GM12878 (cell line): ENCODE data around the gene RAB9B. TPM values are rescaled to one million over a fixed set of nuclear protein-coding genes. Genes with fewer than 3 reads are reported as not detected.

Source experiments
- ATAC-seq: fragments of 200-7000 bp; cut with Tn5 transposase; 3 replicates; pipeline ENCODE4 v1.9.1; 2020; ENCODE audit warnings: mild to moderate bottlenecking, moderate library complexity
- BruUV-seq: library from RNA; stranded (reverse); fragments of 400-500 nt; replicated peaks from 2 replicates; lab custom pipeline; 2021; lab: Mats Ljungman, UMichigan
- CTCF ChIA-PET: fragments of 300-600 bp; sonication (Branson Sonifier 250); formaldehyde crosslinking; extraction: SDS; loops from one replicate; lab custom pipeline; 2021; ENCODE audit warnings: inconsistent platforms; lab: Yijun Ruan, JAX
- POLR2A ChIA-PET: fragments of 350-600 bp; formaldehyde crosslinking; extraction: SDS; loops from one replicate; lab custom pipeline; 2021; ENCODE audit warnings: inconsistent platforms; lab: Charles Lee
- RAD21 ChIA-PET: fragments of 300-600 bp; sonication (Branson Sonifier 250); formaldehyde crosslinking; loops from one replicate; lab custom pipeline; 2023; ENCODE audit warnings: antibody characterized with exemption; ENCODE audit not compliant: unreplicated experiment; lab: Charles Lee
- SMC1A ChIA-PET: fragments of 300-600 bp; sonication (Branson Sonifier 250); formaldehyde crosslinking; loops from one replicate; lab custom pipeline; 2023; ENCODE audit not compliant: unreplicated experiment, uncharacterized antibody; lab: Charles Lee
- DNase-seq: peaks from one replicate; pipeline ENCODE4 v3.0.0-alpha.2; 2011; ENCODE audit warnings: low read depth, low spot score
- FAIRE-seq: peaks from 3 replicates; lab custom pipeline; 2011; peaks lifted over from hg19 to GRCh38; lab: Jason Lieb, UNC
- H2AFZ ChIP-seq: 2 replicates; pipeline ENCODE4 v1.6.0; 2011; ENCODE audit warnings: low read depth, low read length, control low read depth; ENCODE audit not compliant: control insufficient read depth
- H3K27ac ChIP-seq: 2 replicates; pipeline ENCODE4 v1.5.1; 2011; ENCODE audit warnings: control low read depth; ENCODE audit not compliant: control insufficient read depth, insufficient read depth
- H3K27me3 ChIP-seq, 2 experiments: replicated peaks in 1 of 2; 2 replicates each; pipeline versions ENCODE4 v1.6.0 to v1.6.1; 2011; ENCODE audit warnings: low read length in 1 of 2; ENCODE audit not compliant: control insufficient read depth in 2 of 2, insufficient read depth in 2 of 2
- H3K36me3 ChIP-seq, 2 experiments: 2 replicates each; pipeline ENCODE4 v1.5.1; 2011; ENCODE audit warnings: low read length in 1 of 2; ENCODE audit not compliant: control insufficient read depth in 2 of 2, insufficient read depth in 2 of 2
- H3K4me1 ChIP-seq: 2 replicates; pipeline ENCODE4 v1.6.1; 2011; ENCODE audit warnings: mild to moderate bottlenecking, low read length, moderate library complexity, mixed read lengths; ENCODE audit not compliant: control insufficient read depth, insufficient read depth
- H3K4me2 ChIP-seq: 2 replicates; pipeline ENCODE4 v1.6.0; 2011; ENCODE audit warnings: control low read depth; ENCODE audit not compliant: control insufficient read depth, insufficient read depth
- H3K4me3 ChIP-seq: fragments of 200-600 bp; sonication (generic); 2 replicates; pipeline ENCODE4 v1.5.1; 2016
- H3K79me2 ChIP-seq: 2 replicates; pipeline ENCODE4 v1.6.0; 2011; ENCODE audit warnings: low read length; ENCODE audit not compliant: control insufficient read depth, insufficient read depth
- H3K9ac ChIP-seq: 2 replicates; pipeline ENCODE4 v1.8.0; 2011; ENCODE audit warnings: low read length, control low read depth, mixed read lengths; ENCODE audit not compliant: control insufficient read depth, insufficient read depth
- H3K9me3 ChIP-seq: replicated peaks from 3 replicates; pipeline ENCODE4 v1.5.1; 2011; ENCODE audit warnings: mild to moderate bottlenecking, low read length; ENCODE audit not compliant: control insufficient read depth, insufficient read depth
- H4K20me1 ChIP-seq: 2 replicates; pipeline ENCODE4 v1.6.0; 2011; ENCODE audit not compliant: control insufficient read depth, insufficient read depth
- BRCA1 ChIP-seq: IDR thresholded peaks from 2 replicates; pipeline ENCODE4 v1.6.1; 2011; ENCODE audit warnings: low read depth, low read length, improper control_type of control experiment
- CBFB ChIP-seq: IDR thresholded peaks from 2 replicates; pipeline ENCODE4 v1.6.1; 2016; ENCODE audit warnings: antibody characterized with exemption, low read depth
- RELA ChIP-seq: fragments of 450-650 bp; IDR thresholded peaks from 2 replicates; pipeline ENCODE4 v1.8.0; 2014; ENCODE audit warnings: borderline replicate concordance; ENCODE audit not compliant: partially characterized antibody
- SREBF1 ChIP-seq: IDR thresholded peaks from 2 replicates; pipeline ENCODE4 v1.6.1; 2012; ENCODE audit warnings: mild to moderate bottlenecking, low read length
- TCF12 ChIP-seq: IDR thresholded peaks from 2 replicates; pipeline ENCODE4 v1.6.1; 2011; ENCODE audit warnings: low read depth, mild to moderate bottlenecking, low read length
- WGBS: methylation state at CpG from one replicate; pipeline ENCODE4 v1.1.6; 2016; ENCODE audit warnings: low lambda C conversion rate; ENCODE audit not compliant: insufficient replicate concordance, insufficient coverage; ENCODE audit errors: missing lambda C conversion rate; 5-methylcytosine and 5-hydroxymethylcytosine counted together
- in situ Hi-C: fragments of 300-500 bp; cut with MboI; formaldehyde crosslinking; loops from 9 replicates; pipeline ENCODE4 v1.14.3; 2018; ENCODE audit warnings: mixed read lengths
- intact Hi-C: fragments of 100-400 bp; cut with micrococcal nuclease; formaldehyde crosslinking; loops from one replicate; pipeline ENCODE4 v1.14.2; 2022; ENCODE audit not compliant: unreplicated experiment
- polyA plus RNA-seq, 11 experiments: library from polyadenylated mRNA; depleted of rRNA in 4 of 11; unstranded in 6 of 11; stranded (reverse) in 5 of 11; fragments of >200 nt; fragmentation: Nextera tagmentation in 4 of 11; fragmentation: Illumina TruSeq in 1 of 11; extraction: Ambion mirVana in 4 of 11; extraction: Trizol in 1 of 11; gene quantifications; 1 replicate in 1 of 11; 2 replicates in 10 of 11; pipeline versions ENCODE4 v1.2.1 to v1.2.3, GENCODE V29; 2011 to 2016; ENCODE audit warnings: inconsistent platforms in 2 of 11, missing spikeins in 2 of 11, low read depth in 1 of 11
- total RNA-seq, 4 experiments: library from RNA; depleted of rRNA in 3 of 4; stranded (reverse); fragments of >200 nt in 3 of 4; fragmentation: Illumina TruSeq in 1 of 4; extraction: Trizol in 1 of 4; gene quantifications; 2 replicates each; pipeline versions ENCODE4 v1.2.1 to v1.2.3, GENCODE V29; 2013 to 2021
- TF ChIP-seq, protein P1 (sequence below): fragments of 450-650 bp; IDR thresholded peaks from 2 replicates; pipeline ENCODE4 v1.6.1; 2017; ENCODE audit warnings: mild to moderate bottlenecking, moderate library complexity
- TF ChIP-seq, protein P2 (sequence below): fragments of 450-650 bp; IDR thresholded peaks from 2 replicates; pipeline ENCODE4 v1.6.1; 2017; ENCODE audit warnings: mild to moderate bottlenecking, low read depth, inconsistent platforms; ENCODE audit not compliant: poor library complexity, severe bottlenecking

Gene RAB9B
- total and polyA plus RNA-seq, 10 of the 15 experiments (the other 5 are each of a cell fraction or from before 2014, with no cell fraction given), result 0.05 to 0.30 (median 0.19) TPM

- 4% methylated on average over 6 of the region's 6 CpGs for WGBS
- Histone ChIP-seq H3K79me2 (no peaks in the 10 kb centered on the region), H4K20me1 (no peaks in the 10 kb centered on the region), H3K27me3 (no peaks in the 10 kb centered on the region), H3K4me3 (no peak overlapping the region), H3K9me3 (no peaks in the 10 kb centered on the region), H3K9ac (no peak overlapping the region), H3K4me1 (no peaks in the 10 kb centered on the region), H3K27ac (no peak overlapping the region), H2AFZ (no peak overlapping the region), H3K4me2 (no peak overlapping the region), H3K36me3 (no peaks in the 10 kb centered on the region)
- ChIA-PET CTCF (interaction anchor here (1.5 kb wide), 1 partner anchor 26 kb away, joined by 5 read pairs; no protein-coding TSS in a partner anchor), SMC1A (interaction anchor here (1.6 to 1.8 kb wide), 2 partner anchors 15 to 17 kb away, joined by 5 to 6 read pairs; no protein-coding TSS in a partner anchor), RAD21 (no interaction called here), POLR2A (interaction anchor here (0.6 kb wide), 1 partner anchor 73 kb away, joined by 3 read pairs; no protein-coding TSS in a partner anchor)
- intact Hi-C loops (no loop called here), in situ Hi-C loops (no loop called here)
- no peak for FAIRE-seq
- no TSS peak for BruUV-seq
- ATAC-seq, result no peak
- DNase-seq, result no peak
- TF ChIP-seq CBFB (no peak), BRCA1 (no peak), RELA (no peak), SREBF1 (no peak), TCF12 (no peak)
- TF ChIP-seq, protein P1, sequence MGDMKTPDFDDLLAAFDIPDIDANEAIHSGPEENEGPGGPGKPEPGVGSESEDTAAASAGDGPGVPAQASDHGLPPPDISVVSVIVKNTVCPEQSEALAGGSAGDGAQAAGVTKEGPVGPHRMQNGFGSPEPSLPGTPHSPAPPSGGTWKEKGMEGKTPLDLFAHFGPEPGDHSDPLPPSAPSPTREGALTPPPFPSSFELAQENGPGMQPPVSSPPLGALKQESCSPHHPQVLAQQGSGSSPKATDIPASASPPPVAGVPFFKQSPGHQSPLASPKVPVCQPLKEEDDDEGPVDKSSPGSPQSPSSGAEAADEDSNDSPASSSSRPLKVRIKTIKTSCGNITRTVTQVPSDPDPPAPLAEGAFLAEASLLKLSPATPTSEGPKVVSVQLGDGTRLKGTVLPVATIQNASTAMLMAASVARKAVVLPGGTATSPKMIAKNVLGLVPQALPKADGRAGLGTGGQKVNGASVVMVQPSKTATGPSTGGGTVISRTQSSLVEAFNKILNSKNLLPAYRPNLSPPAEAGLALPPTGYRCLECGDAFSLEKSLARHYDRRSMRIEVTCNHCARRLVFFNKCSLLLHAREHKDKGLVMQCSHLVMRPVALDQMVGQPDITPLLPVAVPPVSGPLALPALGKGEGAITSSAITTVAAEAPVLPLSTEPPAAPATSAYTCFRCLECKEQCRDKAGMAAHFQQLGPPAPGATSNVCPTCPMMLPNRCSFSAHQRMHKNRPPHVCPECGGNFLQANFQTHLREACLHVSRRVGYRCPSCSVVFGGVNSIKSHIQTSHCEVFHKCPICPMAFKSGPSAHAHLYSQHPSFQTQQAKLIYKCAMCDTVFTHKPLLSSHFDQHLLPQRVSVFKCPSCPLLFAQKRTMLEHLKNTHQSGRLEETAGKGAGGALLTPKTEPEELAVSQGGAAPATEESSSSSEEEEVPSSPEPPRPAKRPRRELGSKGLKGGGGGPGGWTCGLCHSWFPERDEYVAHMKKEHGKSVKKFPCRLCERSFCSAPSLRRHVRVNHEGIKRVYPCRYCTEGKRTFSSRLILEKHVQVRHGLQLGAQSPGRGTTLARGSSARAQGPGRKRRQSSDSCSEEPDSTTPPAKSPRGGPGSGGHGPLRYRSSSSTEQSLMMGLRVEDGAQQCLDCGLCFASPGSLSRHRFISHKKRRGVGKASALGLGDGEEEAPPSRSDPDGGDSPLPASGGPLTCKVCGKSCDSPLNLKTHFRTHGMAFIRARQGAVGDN, result no peak
- TF ChIP-seq, protein P2, sequence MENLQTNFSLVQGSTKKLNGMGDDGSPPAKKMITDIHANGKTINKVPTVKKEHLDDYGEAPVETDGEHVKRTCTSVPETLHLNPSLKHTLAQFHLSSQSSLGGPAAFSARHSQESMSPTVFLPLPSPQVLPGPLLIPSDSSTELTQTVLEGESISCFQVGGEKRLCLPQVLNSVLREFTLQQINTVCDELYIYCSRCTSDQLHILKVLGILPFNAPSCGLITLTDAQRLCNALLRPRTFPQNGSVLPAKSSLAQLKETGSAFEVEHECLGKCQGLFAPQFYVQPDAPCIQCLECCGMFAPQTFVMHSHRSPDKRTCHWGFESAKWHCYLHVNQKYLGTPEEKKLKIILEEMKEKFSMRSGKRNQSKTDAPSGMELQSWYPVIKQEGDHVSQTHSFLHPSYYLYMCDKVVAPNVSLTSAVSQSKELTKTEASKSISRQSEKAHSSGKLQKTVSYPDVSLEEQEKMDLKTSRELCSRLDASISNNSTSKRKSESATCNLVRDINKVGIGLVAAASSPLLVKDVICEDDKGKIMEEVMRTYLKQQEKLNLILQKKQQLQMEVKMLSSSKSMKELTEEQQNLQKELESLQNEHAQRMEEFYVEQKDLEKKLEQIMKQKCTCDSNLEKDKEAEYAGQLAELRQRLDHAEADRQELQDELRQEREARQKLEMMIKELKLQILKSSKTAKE, result no peak
These were observed 39.0 kb downstream of the RAB9B start for GRCh38 chrX:103792916-103793544.
